ENCODE data around the gene PDRG1.
A peak's percentile ranks its signal among the peaks of the same experiment; 100 is the strongest.

PDRG1 gene

GRCh38 chr20:31951530-31952453 is at the start of gene PDRG1:
Gene PDRG1 (minus strand): TSS chr20:31952046. CDS start chr20:31951961, 85 bp downstream.
- Mint-ChIP-seq H3K27me3 (peaks cover 10% of the 10 kb centered on the region), H3K36me3 (ENCODE audit: low read depth) (peaks cover 49% of the 10 kb centered on the region), H3K27ac (peak within 1 kb of the TSS; percentile 98), H3K9me3 (no peaks in the 10 kb centered on the region), H3K4me3 (peak within 1 kb of the TSS; percentile 96), H3K4me1 (ENCODE audit: low read depth) (peaks cover 31% of the 10 kb centered on the region)
- peak; percentile 99 for DNase-seq

GRCh38 chr20:31998246-31998645 is 46.4 kb upstream of the PDRG1 start:
- Mint-ChIP-seq H3K9me3 (no peaks in the 10 kb centered on the region), H3K36me3 (ENCODE audit: low read depth) (no peaks in the 10 kb centered on the region), H3K4me1 (ENCODE audit: low read depth) (no peaks in the 10 kb centered on the region), H3K27ac (no peak overlapping the region), H3K4me3 (no peak overlapping the region), H3K27me3 (peaks cover 35% of the 10 kb centered on the region)
- DNase-seq, result no peak

GRCh38 chr20:31996996-31997395 is 45.1 kb upstream of the PDRG1 start:
- no peaks in the 10 kb centered on the region for H3K36me3 Mint-ChIP-seq (ENCODE audit: low read depth)
- DNase-seq, result no peak
- H3K4me1 Mint-ChIP-seq (ENCODE audit: low read depth), result no peaks in the 10 kb centered on the region
- no peaks in the 10 kb centered on the region for H3K9me3 Mint-ChIP-seq
- H3K4me3 Mint-ChIP-seq, result no peak overlapping the region
- no peak overlapping the region for H3K27ac Mint-ChIP-seq
- peaks cover 35% of the 10 kb centered on the region for H3K27me3 Mint-ChIP-seq

DNA sequence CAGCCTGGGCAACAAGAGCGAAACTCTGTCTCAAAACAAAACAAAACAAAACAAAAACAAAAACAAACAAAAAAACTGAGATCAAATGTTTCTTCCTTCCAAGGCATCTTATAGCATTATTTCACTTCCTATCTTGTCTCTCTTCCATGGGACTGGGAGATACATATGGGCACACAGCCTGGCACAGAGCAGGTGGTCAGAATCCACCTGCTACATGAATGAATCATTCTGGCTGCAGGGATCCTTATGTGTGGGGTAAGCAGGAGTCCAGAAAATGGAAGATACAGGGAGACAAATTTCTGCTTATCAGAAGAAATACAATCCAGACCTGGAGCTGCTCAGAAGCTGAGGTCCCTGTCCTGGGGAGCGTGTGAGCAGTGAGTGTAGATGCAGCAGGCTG is 40.2 kb upstream of the PDRG1 start:
- peaks cover 2% of the 10 kb centered on the region for H3K4me1 Mint-ChIP-seq (ENCODE audit: low read depth)
- no peaks in the 10 kb centered on the region for H3K36me3 Mint-ChIP-seq (ENCODE audit: low read depth)
- H3K27ac Mint-ChIP-seq, result no peak overlapping the region
- H3K9me3 Mint-ChIP-seq, result no peaks in the 10 kb centered on the region
- no peak overlapping the region for H3K4me3 Mint-ChIP-seq
- H3K27me3 Mint-ChIP-seq, result peaks cover 35% of the 10 kb centered on the region
- no peak for DNase-seq

DNA sequence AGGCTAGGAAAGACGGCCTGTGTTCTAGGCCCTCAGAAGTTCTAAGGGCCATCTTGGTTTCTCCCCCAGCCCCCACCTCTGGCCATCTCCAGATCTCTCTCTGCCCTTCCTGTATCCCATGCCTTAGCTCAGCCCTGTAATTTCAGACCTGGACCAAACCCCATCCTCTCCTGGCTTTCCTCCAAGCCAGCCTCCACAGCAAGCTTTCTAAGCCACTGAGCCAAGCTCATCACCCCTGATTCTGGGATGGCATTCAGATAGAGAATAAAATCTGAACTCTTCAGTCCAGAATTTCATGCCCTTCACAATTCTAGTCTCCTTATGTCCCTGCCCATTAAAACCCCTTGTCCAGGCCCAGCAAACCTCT is 39.5 kb upstream of the PDRG1 start:
- no peak for DNase-seq
- H3K27ac Mint-ChIP-seq, result no peak overlapping the region
- no peaks in the 10 kb centered on the region for H3K36me3 Mint-ChIP-seq (ENCODE audit: low read depth)
- peaks cover 2% of the 10 kb centered on the region for H3K4me1 Mint-ChIP-seq (ENCODE audit: low read depth)
- no peak overlapping the region for H3K4me3 Mint-ChIP-seq
- H3K27me3 Mint-ChIP-seq, result peaks cover 29% of the 10 kb centered on the region
- H3K9me3 Mint-ChIP-seq, result no peaks in the 10 kb centered on the region

GRCh38 chr20:31990641-31991338 is 38.9 kb upstream of the PDRG1 start:
- no peaks in the 10 kb centered on the region for H3K9me3 Mint-ChIP-seq
- DNase-seq, result no peak
- H3K27me3 Mint-ChIP-seq, result peaks cover 24% of the 10 kb centered on the region
- no peak overlapping the region for H3K27ac Mint-ChIP-seq
- no peaks in the 10 kb centered on the region for H3K36me3 Mint-ChIP-seq (ENCODE audit: low read depth)
- H3K4me3 Mint-ChIP-seq, result no peak overlapping the region
- peaks cover 2% of the 10 kb centered on the region for H3K4me1 Mint-ChIP-seq (ENCODE audit: low read depth)

- no peaks in the 10 kb centered on the region for H3K36me3 Mint-ChIP-seq (ENCODE audit: low read depth)
- H3K27ac Mint-ChIP-seq, result no peak overlapping the region
- H3K4me3 Mint-ChIP-seq, result no peak overlapping the region
- H3K27me3 Mint-ChIP-seq, result peaks cover 9% of the 10 kb centered on the region
- no peak for DNase-seq
- H3K9me3 Mint-ChIP-seq, result no peaks in the 10 kb centered on the region
- peaks cover 2% of the 10 kb centered on the region for H3K4me1 Mint-ChIP-seq (ENCODE audit: low read depth)
These were observed 37.3 kb upstream of the PDRG1 start for GRCh38 chr20:31989030-31989645.

GRCh38 chr20:31988430-31989015 is 36.7 kb upstream of the PDRG1 start:
- Mint-ChIP-seq H3K4me1 (ENCODE audit: low read depth) (peaks cover 2% of the 10 kb centered on the region), H3K27ac (no peak overlapping the region), H3K4me3 (no peak overlapping the region), H3K36me3 (ENCODE audit: low read depth) (no peaks in the 10 kb centered on the region), H3K9me3 (no peaks in the 10 kb centered on the region), H3K27me3 (peaks cover 3% of the 10 kb centered on the region)
- no peak for DNase-seq

- no peaks in the 10 kb centered on the region for H3K9me3 Mint-ChIP-seq
- H3K36me3 Mint-ChIP-seq (ENCODE audit: low read depth), result no peaks in the 10 kb centered on the region
- peaks cover 2% of the 10 kb centered on the region for H3K4me1 Mint-ChIP-seq (ENCODE audit: low read depth)
- peaks cover 3% of the 10 kb centered on the region for H3K27me3 Mint-ChIP-seq
- H3K4me3 Mint-ChIP-seq, result no peak overlapping the region
- DNase-seq, result no peak
- H3K27ac Mint-ChIP-seq, result no peak overlapping the region
These were observed 35.9 kb upstream of the PDRG1 start for GRCh38 chr20:31987744-31988143.

DNA sequence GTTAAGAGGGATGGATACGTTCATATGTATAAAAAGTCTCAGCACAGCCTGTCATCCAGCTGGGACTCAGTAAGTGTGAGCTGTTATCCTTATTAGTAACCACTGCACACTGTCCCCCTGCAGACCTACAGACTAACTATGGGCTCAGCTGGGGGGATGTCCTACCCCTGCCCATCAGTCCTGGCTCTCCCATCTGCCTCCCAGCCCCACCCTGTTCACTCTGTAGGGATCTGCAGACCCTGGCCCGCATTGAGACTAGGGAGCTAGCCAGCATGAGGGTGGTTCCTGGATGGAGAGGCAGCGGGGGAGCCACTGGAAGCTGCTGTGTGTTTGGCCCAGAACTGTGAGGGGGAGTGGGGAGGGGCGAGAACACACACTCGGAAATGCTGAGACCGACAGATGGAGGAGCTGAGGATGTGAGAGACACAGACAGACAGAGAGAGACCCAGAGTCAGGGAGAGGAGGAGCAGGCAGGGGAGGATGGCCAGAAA is 33.2 kb upstream of the PDRG1 start:
- DNase-seq, result no peak
- no peaks in the 10 kb centered on the region for H3K36me3 Mint-ChIP-seq (ENCODE audit: low read depth)
- H3K27me3 Mint-ChIP-seq, result peaks cover 10% of the 10 kb centered on the region
- H3K4me3 Mint-ChIP-seq, result no peak overlapping the region
- H3K4me1 Mint-ChIP-seq (ENCODE audit: low read depth), result peaks cover 2% of the 10 kb centered on the region
- H3K9me3 Mint-ChIP-seq, result no peaks in the 10 kb centered on the region
- no peak overlapping the region for H3K27ac Mint-ChIP-seq

DNA sequence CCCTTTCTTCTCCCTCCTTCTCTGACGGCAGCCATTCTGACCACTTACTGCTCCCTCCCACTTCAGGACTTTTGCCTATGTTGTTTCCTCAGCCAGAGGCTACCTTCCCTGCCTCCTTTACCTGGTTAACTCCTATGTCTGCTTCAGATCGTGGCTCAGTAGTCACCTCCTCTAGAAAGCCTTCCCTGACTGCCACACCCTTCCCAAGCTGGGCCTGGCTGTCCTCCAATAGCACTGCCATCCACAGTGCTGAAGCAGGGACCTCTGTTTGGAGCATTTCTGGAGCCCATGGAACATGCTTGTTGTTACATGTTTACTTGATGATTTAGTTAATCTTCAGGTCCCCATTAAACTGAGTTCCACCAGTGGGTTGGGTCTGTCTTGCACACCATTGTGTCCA is 29.9 kb upstream of the PDRG1 start:
- no peak overlapping the region for H3K27ac Mint-ChIP-seq

GRCh38 chr20:31979713-31980426 is 28.0 kb upstream of the PDRG1 start:
- no peak for DNase-seq
- Mint-ChIP-seq H3K27me3 (peaks cover 27% of the 10 kb centered on the region), H3K27ac (no peak overlapping the region), H3K4me3 (no peak overlapping the region), H3K9me3 (no peaks in the 10 kb centered on the region), H3K4me1 (ENCODE audit: low read depth) (no peaks in the 10 kb centered on the region), H3K36me3 (ENCODE audit: low read depth) (no peaks in the 10 kb centered on the region)

More for the DNA sequence above, 29.9 kb upstream of the PDRG1 start:
- H3K4me1 Mint-ChIP-seq (ENCODE audit: low read depth), result no peaks in the 10 kb centered on the region
- H3K36me3 Mint-ChIP-seq (ENCODE audit: low read depth), result no peaks in the 10 kb centered on the region
- no peak for DNase-seq
- H3K4me3 Mint-ChIP-seq, result no peak overlapping the region
- no peaks in the 10 kb centered on the region for H3K9me3 Mint-ChIP-seq
- peaks cover 17% of the 10 kb centered on the region for H3K27me3 Mint-ChIP-seq

DNA sequence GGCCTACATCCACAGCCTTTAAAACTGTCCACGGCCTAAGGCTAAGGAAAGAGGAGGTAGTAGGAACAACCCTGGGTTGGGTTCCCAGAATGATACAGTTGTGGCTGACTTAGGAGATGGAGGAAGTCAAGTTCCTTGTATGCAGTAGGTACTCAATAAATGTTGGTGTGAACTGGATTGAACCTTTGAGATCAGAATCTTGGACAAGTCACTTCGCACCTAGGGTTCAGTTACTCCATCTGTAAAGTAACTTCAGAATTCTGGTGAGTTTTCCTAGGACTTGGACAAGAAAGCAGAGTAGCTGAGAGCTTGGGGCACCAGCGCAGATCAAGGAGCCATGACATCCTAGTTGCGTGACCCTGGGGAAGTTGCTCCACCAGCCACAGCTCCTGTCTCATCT is 25.2 kb upstream of the PDRG1 start:
- Mint-ChIP-seq H3K36me3 (ENCODE audit: low read depth) (no peaks in the 10 kb centered on the region), H3K4me3 (no peak overlapping the region), H3K9me3 (no peaks in the 10 kb centered on the region), H3K4me1 (ENCODE audit: low read depth) (no peaks in the 10 kb centered on the region), H3K27me3 (peaks cover 32% of the 10 kb centered on the region), H3K27ac (no peak overlapping the region)
- DNase-seq, result no peak

DNA sequence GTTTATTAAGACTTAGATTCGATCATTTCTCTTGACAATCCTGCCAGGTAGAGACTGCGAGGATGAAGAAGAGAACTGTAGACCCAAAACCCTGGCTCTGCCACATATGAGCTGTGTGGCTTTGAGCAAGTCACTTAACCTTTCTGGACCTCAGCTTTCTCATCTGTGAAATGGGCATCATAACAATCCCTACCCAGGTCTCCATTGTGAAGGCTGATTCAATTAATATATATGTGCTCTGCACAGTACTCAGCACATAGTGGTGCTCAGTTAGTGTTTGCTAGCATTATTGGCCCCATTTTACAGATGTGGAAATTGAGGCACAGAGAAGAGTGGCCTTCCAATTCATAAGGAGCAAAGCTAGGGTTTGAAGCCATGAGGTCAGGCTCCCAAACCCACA is 24.0 kb upstream of the PDRG1 start:
- Mint-ChIP-seq H3K4me1 (ENCODE audit: low read depth) (no peaks in the 10 kb centered on the region), H3K9me3 (no peaks in the 10 kb centered on the region), H3K27me3 (peaks cover 34% of the 10 kb centered on the region), H3K36me3 (ENCODE audit: low read depth) (no peaks in the 10 kb centered on the region), H3K4me3 (no peak overlapping the region), H3K27ac (no peak overlapping the region)
- DNase-seq, result no peak

Data from activated T-cell treated with anti-CD3 and anti-CD28 coated beads, Interleukin-2, amount 50 U/mL, for 24 hours (primary cell).